ENCODE results near the gene SWSAP1.

The SWSAP1 gene

GRCh38 chr19:11408591-11408990 lies 34.1 kb downstream of the SWSAP1 start:
- DNase-seq (ENCODE audit: low read depth) = no peak

- DNase-seq (ENCODE audit: low read depth) = no peak
Measured at GRCh38 chr19:11410682-11411081, 36.2 kb downstream of the SWSAP1 start.

GRCh38 chr19:11414544-11414943 lies 40.1 kb downstream of the SWSAP1 start:
- DNase-seq (ENCODE audit: low read depth) = no peak

GRCh38 chr19:11416346-11417052 lies 42.0 kb downstream of the SWSAP1 start:
- DNase-seq (ENCODE audit: low read depth) = no peak

- no peak for DNase-seq (ENCODE audit: low read depth)
Measured at GRCh38 chr19:11418094-11418548, 43.7 kb downstream of the SWSAP1 start.

GRCh38 chr19:11418549-11419506 lies 44.4 kb downstream of the SWSAP1 start, which contains the start of gene RGL3:
Gene RGL3, minus strand, starts transcription at chr19:11419314. Its CDS starts 36 bp downstream, at chr19:11419278.
- DNase-seq (ENCODE audit: low read depth) = no peak

GRCh38 chr19:11420429-11421370 lies 46.2 kb downstream of the SWSAP1 start:
- DNase-seq (ENCODE audit: low read depth) = no peak

- DNase-seq (ENCODE audit: low read depth) = peak; percentile 34
Measured at GRCh38 chr19:11421371-11422098, 47.1 kb downstream of the SWSAP1 start.

- peak; percentile 28 for DNase-seq (ENCODE audit: low read depth)
Measured at GRCh38 chr19:11422163-11423065, 47.9 kb downstream of the SWSAP1 start.

- no peak for DNase-seq (ENCODE audit: low read depth)
Measured at GRCh38 chr19:11423164-11423790, 48.8 kb downstream of the SWSAP1 start.

- no peak for DNase-seq (ENCODE audit: low read depth)
Measured at GRCh38 chr19:11423791-11424181, 49.3 kb downstream of the SWSAP1 start.
